Measurements from ENCODE around the gene MALRD1. TPM values are rescaled to one million over a fixed set of nuclear protein-coding genes. Genes with fewer than 3 reads are reported as not detected.

Gene MALRD1
- total and polyA plus RNA-seq, 2 of the 8 experiments (the other 6 are each of a cell fraction or from before 2014, with no cell fraction given) = 0.32 to 0.35 TPM

DNA sequence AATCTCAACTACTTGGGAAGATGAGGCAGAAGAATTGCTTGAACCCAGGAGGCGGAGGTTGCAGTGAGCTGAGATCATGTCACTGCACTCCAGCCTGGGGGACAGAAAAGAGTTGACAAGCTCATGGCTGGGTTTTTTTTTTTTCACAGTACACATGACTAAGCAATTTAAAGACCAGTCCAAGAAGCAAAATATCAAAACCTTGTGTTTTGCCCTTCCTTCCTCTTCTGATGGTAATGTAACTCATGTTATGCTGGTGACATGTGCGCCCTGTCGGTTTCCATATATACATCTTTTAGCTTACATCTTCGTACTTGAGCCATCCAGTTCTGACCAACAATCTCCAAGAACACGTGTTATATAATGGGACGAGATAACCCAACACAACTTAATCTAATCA lies 530.0 kb downstream of the MALRD1 start:
- H3K9me3 ChIP-seq (ENCODE audit: insufficient read depth in 2 of 2, low read depth in 1 of 2, low read length in 1 of 2) = no peaks in the 10 kb centered on the region
- POLR2A ChIA-PET (ENCODE audit: partially characterized antibody) = no interaction called here
- no peaks in the 10 kb centered on the region; the same call in 1 of the 2 replicates for H3K23me2 ChIP-seq (ENCODE audit: low read depth, low read length)

More for the DNA sequence above, 530.0 kb downstream of the MALRD1 start:
- no peak overlapping the region for H2BK120ac ChIP-seq (replicated peaks; ENCODE audit: low read depth, low read length)
- CTCF ChIA-PET (ENCODE audit: partially characterized antibody) = interaction anchor here (0.7 kb wide), 1 partner anchor 52 kb away, joined by 4 read pairs; no protein-coding TSS in a partner anchor
- no peak overlapping the region for H3K56ac ChIP-seq (replicated peaks; ENCODE audit: insufficient read length, low read depth, low read length)
- H4K91ac ChIP-seq (replicated peaks; ENCODE audit: insufficient read length, low read length) = no peak overlapping the region
- H3K4me1 ChIP-seq (replicated peaks in 1 of 4; ENCODE audit: control insufficient read depth in 3 of 4, insufficient read depth in 4 of 4, low read length in 3 of 4) = no peaks in the 10 kb centered on the region
- peaks cover 0 to 1% (median 0%) of the 10 kb centered on the region in 4 experiments; a peak in 1 of 7 replicates for H3K27me3 ChIP-seq (replicated peaks in 1 of 4; ENCODE audit: control insufficient read depth in 3 of 4, extremely low read depth in 1 of 4, insufficient read depth in 3 of 4, low read length in 3 of 4)
- no peak overlapping the region for H2BK20ac ChIP-seq (ENCODE audit: low read length)
- no peak overlapping the region for H3K27ac ChIP-seq (ENCODE audit: low read depth, low read length)
- no peak overlapping the region for H3K4me2 ChIP-seq (ENCODE audit: insufficient read depth in 1 of 2, low read depth in 2 of 2, low read length in 2 of 2)
- no peak overlapping the region for H3K18ac ChIP-seq (ENCODE audit: extremely low read depth, low read length)
- H3K14ac ChIP-seq (ENCODE audit: insufficient read length) = no peak overlapping the region
- H3K79me1 ChIP-seq (ENCODE audit: low read depth, low read length) = no peaks in the 10 kb centered on the region
- 98% methylated on average over 6 of the region's 6 CpGs; no CpG with 5 or more reads in 1 of the 2 experiments for WGBS, 2 experiments (ENCODE audit: extremely low coverage in 1 of 2, insufficient coverage in 1 of 2, insufficient read length in 1 of 2, insufficient replicate concordance in 2 of 2, low coverage in 1 of 2, low lambda C conversion rate in 2 of 2, missing lambda C conversion rate in 1 of 2)
- H2BK12ac ChIP-seq (ENCODE audit: low read depth, low read length) = no peak overlapping the region
- H3K36me3 ChIP-seq (ENCODE audit: control insufficient read depth in 2 of 4, insufficient read depth in 4 of 4, low read length in 3 of 4) = no peaks in the 10 kb centered on the region
- H4K5ac ChIP-seq (ENCODE audit: insufficient read length, low read depth, low read length) = no peak overlapping the region
- TF ChIP-seq BRCA1 (IDR thresholded peaks at IDR 0.05; ENCODE audit: low read depth, low read length) = no peak
- TF ChIP-seq, protein P1, sequence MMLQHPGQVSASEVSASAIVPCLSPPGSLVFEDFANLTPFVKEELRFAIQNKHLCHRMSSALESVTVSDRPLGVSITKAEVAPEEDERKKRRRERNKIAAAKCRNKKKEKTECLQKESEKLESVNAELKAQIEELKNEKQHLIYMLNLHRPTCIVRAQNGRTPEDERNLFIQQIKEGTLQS (IDR thresholded peaks at IDR 0.05; ENCODE audit: insufficient read depth, low read depth, low read length) = no peak
- TF ChIP-seq BCL11A (IDR thresholded peaks at IDR 0.05; ENCODE audit: low read depth in 2 of 2, low read length in 2 of 2) = no peak
- TF ChIP-seq SP2 (IDR thresholded peaks at IDR 0.05; ENCODE audit: low read length) = no peak
- no peak for TF ChIP-seq BACH1 (IDR thresholded peaks at IDR 0.05; ENCODE audit: low read length)
- TF ChIP-seq TAF7 (optimal IDR thresholded peaks at IDR 0.05; ENCODE audit: borderline replicate concordance, low read depth, low read length) = no peak
- no peak for TF ChIP-seq EGR1 (IDR thresholded peaks at IDR 0.05; ENCODE audit: borderline replicate concordance, low read depth, low read length)
- TF ChIP-seq TAF1 (IDR thresholded peaks at IDR 0.05; ENCODE audit: low read depth, low read length) = no peak
- TF ChIP-seq POU5F1 (IDR thresholded peaks at IDR 0.05; ENCODE audit: low read depth, low read length) = no peak
- H2AK5ac ChIP-seq (ENCODE audit: low read depth, low read length) = no peak overlapping the region
- H4K20me1 ChIP-seq (replicated peaks in 1 of 2; ENCODE audit: control insufficient read depth in 1 of 2, insufficient read depth in 2 of 2, low read length in 2 of 2) = no peaks in the 10 kb centered on the region
- FAIRE-seq (no peak), DNase-seq (ENCODE audit: low read depth in 1 of 2, low spot score in 2 of 2) (no peak)
- no peak overlapping the region for H3K4ac ChIP-seq (replicated peaks; ENCODE audit: insufficient read length, low read depth, low read length)
- no peak overlapping the region for H2BK15ac ChIP-seq (ENCODE audit: low read length)
- no peak overlapping the region for H2AFZ ChIP-seq (ENCODE audit: low read length)
- H3K79me2 ChIP-seq (ENCODE audit: control insufficient read depth in 1 of 2, insufficient read depth in 2 of 2, low read length in 2 of 2) = no peaks in the 10 kb centered on the region
- no peak overlapping the region for H4K8ac ChIP-seq (ENCODE audit: extremely low read depth, insufficient read depth, low read length)
- H3K9ac ChIP-seq (replicated peaks in 1 of 4; ENCODE audit: extremely low read depth in 1 of 4, low read depth in 3 of 4, low read length in 3 of 4) = no peak overlapping the region
- H3K23ac ChIP-seq (ENCODE audit: insufficient read length) = no peak overlapping the region
- no peak overlapping the region for H2BK5ac ChIP-seq (ENCODE audit: low read depth, low read length)
- no peak overlapping the region for H3K4me3 ChIP-seq (ENCODE audit: extremely low read depth in 1 of 4, insufficient read depth in 2 of 4, low read depth in 3 of 4, low read length in 4 of 4)
